OCI-LY1 (cell line): Measurements from ENCODE around the gene SPOCD1.

Experiments used
- H2AFZ ChIP-seq: fragments of 200-600 bp; sonication (generic), shearing (Covaris generic); 2 replicates; pipeline ENCODE4 v1.6.0; 2014; ENCODE audit warnings: antibody characterized with exemption, mild to moderate bottlenecking, low read length
- H3F3A ChIP-seq: fragments of 200-600 bp; sonication (generic), shearing (Covaris generic); 2 replicates; pipeline ENCODE4 v1.6.0; 2014; ENCODE audit warnings: mild to moderate bottlenecking, antibody characterized with exemption, low read length, moderate library complexity; ENCODE audit not compliant: insufficient read depth
- H3K27ac ChIP-seq: fragments of 200-600 bp; sonication (generic); 2 replicates; pipeline ENCODE4 v1.5.1; 2014; ENCODE audit warnings: low read length, mixed run types, mild to moderate bottlenecking, low read depth; ENCODE audit not compliant: poor library complexity, severe bottlenecking
- H3K27me3 ChIP-seq: fragments of 200-600 bp; sonication (generic); 2 replicates; pipeline ENCODE4 v1.6.0; 2014; ENCODE audit warnings: antibody characterized with exemption, mild to moderate bottlenecking, low read length, moderate library complexity; ENCODE audit not compliant: insufficient read depth
- H3K36me3 ChIP-seq: fragments of 200-600 bp; sonication (generic); 2 replicates; pipeline ENCODE4 v1.6.1; 2014; ENCODE audit warnings: mild to moderate bottlenecking, antibody characterized with exemption, low read length, moderate library complexity, mixed read lengths; ENCODE audit not compliant: insufficient read depth
- H3K4me1 ChIP-seq: fragments of 200-600 bp; sonication (generic); 2 replicates; pipeline ENCODE4 v1.5.1; 2014; ENCODE audit warnings: mild to moderate bottlenecking, low read length, moderate library complexity; ENCODE audit not compliant: insufficient read depth, severe bottlenecking
- H3K4me2 ChIP-seq: fragments of 200-600 bp; sonication (generic), shearing (Covaris generic); 2 replicates; pipeline ENCODE4 v1.6.1; 2014; ENCODE audit warnings: low read length
- H3K4me3 ChIP-seq: fragments of 200-600 bp; sonication (generic); 2 replicates; pipeline ENCODE4 v1.5.1; 2014; ENCODE audit warnings: low read length, low read depth, mild to moderate bottlenecking, mixed read lengths; ENCODE audit not compliant: poor library complexity, severe bottlenecking
- H3K79me2 ChIP-seq: fragments of 200-600 bp; shearing (Covaris generic); 2 replicates; pipeline ENCODE4 v1.6.1; 2016; ENCODE audit warnings: mixed run types, low read length, mixed read lengths; ENCODE audit not compliant: insufficient read depth
- H3K9ac ChIP-seq: fragments of 200-600 bp; sonication (generic), shearing (Covaris generic); 2 replicates; pipeline ENCODE4 v1.6.1; 2014; ENCODE audit warnings: mild to moderate bottlenecking, low read length, mixed read lengths
- H3K9me2 ChIP-seq: fragments of 200-600 bp; sonication (generic), shearing (Covaris generic); 2 replicates; pipeline ENCODE4 v1.6.1; 2014; ENCODE audit warnings: low read depth, mild to moderate bottlenecking, low read length, mixed read lengths
- H3K9me3 ChIP-seq: fragments of 200-600 bp; shearing (Covaris generic); 2 replicates; pipeline ENCODE4 v1.6.1; 2014; ENCODE audit warnings: low read length, mixed read lengths
- H4K20me1 ChIP-seq: fragments of 200-600 bp; sonication (generic), shearing (Covaris generic); 2 replicates; pipeline ENCODE4 v1.6.0; 2016; ENCODE audit warnings: mild to moderate bottlenecking, low read length; ENCODE audit not compliant: insufficient read depth
- CTCF ChIP-seq: fragments of 200-600 bp; sonication (generic), shearing (Covaris generic); IDR thresholded peaks from 2 replicates; pipeline ENCODE4 v1.5.1; 2017; ENCODE audit warnings: mild to moderate bottlenecking, antibody characterized with exemption, low read length, moderate library complexity, mixed read lengths
- EZH2 ChIP-seq: fragments of 200-600 bp; sonication (generic), shearing (Covaris generic); IDR thresholded peaks from 2 replicates; pipeline ENCODE4 v1.8.0; 2017; ENCODE audit warnings: borderline replicate concordance, mixed run types, mild to moderate bottlenecking, antibody characterized with exemption, low read length, moderate library complexity, mixed read lengths

Gene SPOCD1

GRCh38 chr1:31787786-31788137 lies 28.1 kb downstream of the SPOCD1 start:
- H2AFZ ChIP-seq: no peak overlapping the region
- H3K4me3 ChIP-seq: peak overlapping the region; percentile 73
- 0 out of 2 replicates have a peak, but pooled peaks cover 5% of the 10 kb centered on the region for H3F3A ChIP-seq
- peaks cover 38% of the 10 kb centered on the region for H3K4me1 ChIP-seq
- no peaks in the 10 kb centered on the region for H3K36me3 ChIP-seq
- H3K9me3 ChIP-seq: no peaks in the 10 kb centered on the region
- H3K9me2 ChIP-seq: no peaks in the 10 kb centered on the region
- peak overlapping the region; percentile 81 for H3K4me2 ChIP-seq
- TF ChIP-seq CTCF (no peak), EZH2 (no peak)
- no peaks in the 10 kb centered on the region for H3K27me3 ChIP-seq
- peak overlapping the region; percentile 82 for H3K27ac ChIP-seq
- peak overlapping the region; percentile 17; the same call in 1 of the 2 replicates for H3K9ac ChIP-seq
- no peaks in the 10 kb centered on the region for H3K79me2 ChIP-seq
- H4K20me1 ChIP-seq: no peaks in the 10 kb centered on the region

- 0 out of 2 replicates have a peak, but pooled peaks cover 5% of the 10 kb centered on the region for H3F3A ChIP-seq
- no peaks in the 10 kb centered on the region for H3K36me3 ChIP-seq
- no peaks in the 10 kb centered on the region for H3K9me3 ChIP-seq
- no peak overlapping the region for H3K4me3 ChIP-seq
- H2AFZ ChIP-seq: no peak overlapping the region
- H3K9me2 ChIP-seq: no peaks in the 10 kb centered on the region
- peak overlapping the region; percentile 82 for H3K27ac ChIP-seq
- H3K4me1 ChIP-seq: peaks cover 40% of the 10 kb centered on the region
- peak overlapping the region; percentile 81 for H3K4me2 ChIP-seq
- H3K27me3 ChIP-seq: no peaks in the 10 kb centered on the region
- no peak for TF ChIP-seq CTCF
- TF ChIP-seq EZH2: no peak
- peak overlapping the region; percentile 17; the same call in 1 of the 2 replicates for H3K9ac ChIP-seq
- no peaks in the 10 kb centered on the region for H4K20me1 ChIP-seq
- H3K79me2 ChIP-seq: no peaks in the 10 kb centered on the region
Measured at GRCh38 chr1:31787261-31787660, 28.6 kb downstream of the SPOCD1 start.

- peaks cover 47% of the 10 kb centered on the region for H3K4me1 ChIP-seq
- H3F3A ChIP-seq: 0 out of 2 replicates have a peak, but pooled peaks cover 5% of the 10 kb centered on the region
- no peak for TF ChIP-seq CTCF
- TF ChIP-seq EZH2: no peak
- no peak overlapping the region for H3K27ac ChIP-seq
- no peaks in the 10 kb centered on the region for H4K20me1 ChIP-seq
- no peaks in the 10 kb centered on the region for H3K36me3 ChIP-seq
- H3K79me2 ChIP-seq: no peaks in the 10 kb centered on the region
- H3K9me3 ChIP-seq: no peaks in the 10 kb centered on the region
- no peaks in the 10 kb centered on the region for H3K9me2 ChIP-seq
- no peak overlapping the region for H3K4me3 ChIP-seq
- H3K27me3 ChIP-seq: no peaks in the 10 kb centered on the region
- no peak overlapping the region for H2AFZ ChIP-seq
- H3K4me2 ChIP-seq: no peak overlapping the region
- H3K9ac ChIP-seq: no peak overlapping the region
Measured at GRCh38 chr1:31786366-31787060, 29.3 kb downstream of the SPOCD1 start.
